HepG2 (cell line): ENCODE results near the gene CALML6. TPM values are rescaled to one million over a fixed set of nuclear protein-coding genes. Genes with fewer than 3 reads are reported as not detected.

Source experiments
- ARNT2 ChIP-seq: sonication (generic); formaldehyde crosslinking; IDR thresholded peaks from 2 replicates; pipeline ENCODE4 v1.8.0; 2022; ENCODE audit warnings: mild to moderate bottlenecking, low read depth, missing genetic modification reagents, moderate library complexity
- ATAD3A ChIP-seq: sonication (generic); formaldehyde crosslinking; IDR thresholded peaks from 2 replicates; pipeline ENCODE4 v1.4.0; 2020; ENCODE audit warnings: missing genetic modification reagents
- FOXA1 ChIP-seq, 2 experiments: fragments of 450-650 bp in 1 of 2; sonication (generic) in 1 of 2; formaldehyde crosslinking in 1 of 2; IDR thresholded peaks; 2 replicates each; pipeline versions ENCODE4 v1.4.0 to v1.6.1; 2016 to 2020; ENCODE audit warnings: missing genetic modification reagents in 1 of 2
- HIC2 ChIP-seq: sonication (generic); formaldehyde crosslinking; IDR thresholded peaks from 2 replicates; pipeline ENCODE4 v1.9.0; 2022; ENCODE audit warnings: low read depth, missing genetic modification reagents
- HNF1B ChIP-seq: sonication (generic); formaldehyde crosslinking; IDR thresholded peaks from 2 replicates; pipeline ENCODE4 v1.5.1; 2020; ENCODE audit warnings: mild to moderate bottlenecking, moderate library complexity, missing genetic modification reagents
- HOMEZ ChIP-seq: IDR thresholded peaks from 2 replicates; pipeline ENCODE4 v1.6.1; 2016; ENCODE audit warnings: low read depth
- JUND ChIP-seq: sonication (generic); formaldehyde crosslinking; IDR thresholded peaks from 2 replicates; pipeline ENCODE4 v1.8.0; 2022; ENCODE audit warnings: mild to moderate bottlenecking, missing genetic modification reagents
- KDM2A ChIP-seq: sonication (generic); formaldehyde crosslinking; IDR thresholded peaks from 2 replicates; pipeline ENCODE4 v1.4.0; 2020; ENCODE audit warnings: low read depth, missing genetic modification reagents, borderline replicate concordance
- KDM3A ChIP-seq: IDR thresholded peaks from 2 replicates; pipeline ENCODE4 v1.6.1; 2018; ENCODE audit warnings: low read depth, missing compliant biosample characterization
- KLF11 ChIP-seq: IDR thresholded peaks from 2 replicates; pipeline ENCODE4 v1.6.1; 2016; ENCODE audit warnings: missing compliant biosample characterization
- KLF13 ChIP-seq: sonication (generic); formaldehyde crosslinking; IDR thresholded peaks from 2 replicates; pipeline ENCODE4 v1.4.0; 2020; ENCODE audit warnings: mild to moderate bottlenecking, missing genetic modification reagents
- SP140L ChIP-seq: sonication (generic); formaldehyde crosslinking; IDR thresholded peaks from 2 replicates; pipeline ENCODE4 v1.4.0; 2020; ENCODE audit warnings: missing genetic modification reagents, borderline replicate concordance
- ZNF292 ChIP-seq: sonication (generic); formaldehyde crosslinking; IDR thresholded peaks from 2 replicates; pipeline ENCODE4 v1.8.1; 2022; ENCODE audit warnings: mild to moderate bottlenecking, low read depth, missing genetic modification reagents, borderline replicate concordance
- ZNF329 ChIP-seq: sonication (generic); formaldehyde crosslinking; IDR thresholded peaks from 2 replicates; pipeline ENCODE4 v1.9.0; 2021; ENCODE audit warnings: low read depth, mild to moderate bottlenecking, missing genetic modification reagents
- ZNF614 ChIP-seq: IDR thresholded peaks from 2 replicates; pipeline ENCODE4 v1.6.1; 2018; ENCODE audit warnings: missing biosample characterization, missing genetic modification reagents, inconsistent platforms, borderline replicate concordance
- polyA plus RNA-seq, 8 experiments: library from polyadenylated mRNA; depleted of rRNA in 3 of 8; stranded (reverse) in 7 of 8; unstranded in 1 of 8; fragments of >200 nt; fragmentation: Illumina TruSeq in 4 of 8; extraction: Trizol in 4 of 8; gene quantifications; 2 replicates each; pipeline versions ENCODE4 v1.2.1 to v1.2.3, GENCODE V29; 2011 to 2016; ENCODE audit warnings: low read depth in 4 of 8, missing spikeins in 1 of 8, mixed read lengths in 1 of 8; ENCODE audit not compliant: insufficient read depth in 1 of 8
- total RNA-seq, 5 experiments: library from RNA; depleted of rRNA; stranded (reverse); fragments of >200 nt; fragmentation: Illumina TruSeq; extraction: Trizol; gene quantifications; 2 replicates each; pipeline ENCODE4 v1.2.3, GENCODE V29; 2016; ENCODE audit warnings: low read depth in 1 of 5
- TF ChIP-seq, protein P1 (sequence below): IDR thresholded peaks from 2 replicates; pipeline ENCODE4 v1.6.1; 2012; ENCODE audit warnings: inconsistent platforms
- TF ChIP-seq, protein P2 (sequence below): sonication (generic); formaldehyde crosslinking; IDR thresholded peaks from 2 replicates; pipeline ENCODE4 v1.8.0; 2022; ENCODE audit warnings: mild to moderate bottlenecking, missing genetic modification reagents, moderate library complexity

Gene CALML6
- total and polyA plus RNA-seq, 2 of the 13 experiments (the other 11 are each of a cell fraction or from before 2014, with no cell fraction given): 0.11 to 0.12 TPM

DNA sequence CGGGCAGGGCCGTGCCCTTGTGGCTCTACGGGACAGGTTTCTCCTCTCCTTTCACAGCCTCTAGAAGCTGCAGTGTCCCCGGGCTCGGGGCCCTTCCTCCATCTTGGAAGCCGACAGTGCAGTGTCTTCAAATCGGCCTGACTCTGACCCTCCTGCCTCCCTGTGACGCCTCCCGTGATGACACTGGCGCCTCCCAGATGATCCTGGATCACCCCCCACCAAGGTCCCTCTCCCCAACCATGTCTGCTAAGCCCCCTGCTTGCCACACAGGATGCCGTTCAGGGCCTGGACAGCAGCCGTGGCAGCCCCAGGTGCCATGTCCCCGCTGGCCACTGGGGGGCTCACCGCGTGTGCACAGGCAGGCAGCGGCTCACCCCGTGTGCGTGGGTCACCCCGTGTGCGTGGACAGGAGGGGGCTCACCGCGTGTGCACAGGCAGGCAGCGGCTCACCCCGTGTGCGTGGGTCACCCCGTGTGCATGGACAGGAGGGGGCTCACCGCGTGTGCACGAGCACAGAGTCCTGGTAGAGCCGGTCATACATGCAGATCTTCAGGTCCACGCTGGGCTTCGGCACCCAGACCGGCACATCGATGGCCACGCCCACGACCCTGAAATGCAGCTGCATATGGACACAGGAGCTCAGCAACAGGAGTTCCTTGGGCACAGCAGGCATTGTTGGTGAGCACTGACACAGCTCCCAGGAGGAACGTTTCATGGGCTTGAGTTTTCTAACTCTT is 28.9 kb downstream of the CALML6 start (continued):
- peak; percentile 86 for TF ChIP-seq HNF1B (CRISPR knock-in tag)
- TF ChIP-seq, protein P1, sequence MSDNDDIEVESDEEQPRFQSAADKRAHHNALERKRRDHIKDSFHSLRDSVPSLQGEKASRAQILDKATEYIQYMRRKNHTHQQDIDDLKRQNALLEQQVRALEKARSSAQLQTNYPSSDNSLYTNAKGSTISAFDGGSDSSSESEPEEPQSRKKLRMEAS: peak; percentile 69
- TF ChIP-seq KDM2A: peak; percentile 87
- peak; percentile 81; the same call in 1 of the 2 replicates for TF ChIP-seq JUND (CRISPR knock-in tag)
- TF ChIP-seq KLF11: peak; percentile 60; the same call in 1 of the 2 replicates
- peak; percentile 50; the same call in 1 of the 2 replicates for TF ChIP-seq ZNF329 (CRISPR knock-in tag)
- TF ChIP-seq ARNT2 (CRISPR knock-in tag): peak; percentile 68; the same call in 1 of the 2 replicates
- no peak for TF ChIP-seq ATAD3A (CRISPR knock-in tag)
- TF ChIP-seq KLF13: 0 out of 2 replicates have a peak, but pooled peaks have one; percentile 44
- TF ChIP-seq HOMEZ: 0 out of 2 replicates have a peak, but pooled peaks have one; percentile 23
- TF ChIP-seq, protein P2, sequence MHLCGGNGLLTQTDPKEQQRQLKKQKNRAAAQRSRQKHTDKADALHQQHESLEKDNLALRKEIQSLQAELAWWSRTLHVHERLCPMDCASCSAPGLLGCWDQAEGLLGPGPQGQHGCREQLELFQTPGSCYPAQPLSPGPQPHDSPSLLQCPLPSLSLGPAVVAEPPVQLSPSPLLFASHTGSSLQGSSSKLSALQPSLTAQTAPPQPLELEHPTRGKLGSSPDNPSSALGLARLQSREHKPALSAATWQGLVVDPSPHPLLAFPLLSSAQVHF (CRISPR knock-in tag): no peak
- peak; percentile 74 for TF ChIP-seq ZNF614 (CRISPR knock-in tag)
- TF ChIP-seq HIC2 (CRISPR knock-in tag): 0 out of 2 replicates have a peak, but pooled peaks have one; percentile 39
- peak; percentile 88 for TF ChIP-seq KDM3A (CRISPR knock-in tag)
- TF ChIP-seq ZNF292 (CRISPR knock-in tag): peak; percentile 84
- TF ChIP-seq SP140L: no peak
- no peak for TF ChIP-seq FOXA1 (IDR thresholded peaks at IDR 0.05)
- no peak for TF ChIP-seq FOXA1 (CRISPR knock-in tag; IDR thresholded peaks at IDR 0.05)
